Measurements from ENCODE around the gene CD86.

The CD86 gene

DNA sequence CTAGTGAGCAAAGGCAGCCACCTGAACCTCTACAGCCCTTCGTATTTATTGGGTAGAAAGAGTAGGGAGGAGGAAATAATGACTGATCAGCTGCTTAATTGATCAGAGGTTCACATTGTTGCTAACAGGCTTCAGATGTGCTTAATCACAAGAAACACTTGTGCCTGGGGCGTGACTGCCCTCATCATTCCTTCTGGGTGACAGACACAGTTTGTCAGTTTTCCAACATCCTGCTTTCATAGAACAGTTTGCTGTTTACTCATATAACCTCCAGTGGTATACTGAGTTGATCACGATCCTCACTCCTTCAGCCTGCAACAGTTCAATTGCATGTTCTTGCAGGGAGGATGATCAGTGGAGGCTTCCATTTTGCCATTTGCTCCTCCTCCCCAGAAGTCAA, 114.7 kb downstream of the CD86 start:
- DNase-seq = no peak

Measured in suppressor macrophage treated with lipopolysaccharide for 4 hours (primary cell).